Measurements from ENCODE around the gene UBE2E1.

UBE2E1 gene

GRCh38 chr3:23920151-23920655, 114.4 kb downstream of the UBE2E1 start:
- no peak for DNase-seq

GRCh38 chr3:23921052-23921511, 115.3 kb downstream of the UBE2E1 start:
- no peak for DNase-seq

GRCh38 chr3:23923786-23924185, 118.0 kb downstream of the UBE2E1 start:
- DNase-seq, result no peak

- DNase-seq, result no peak
These were observed 120.5 kb downstream of the UBE2E1 start for GRCh38 chr3:23926246-23926645.

GRCh38 chr3:23926736-23927135, 121.0 kb downstream of the UBE2E1 start:
- no peak for DNase-seq

GRCh38 chr3:23928524-23928923, 122.8 kb downstream of the UBE2E1 start:
- DNase-seq, result no peak

- no peak for DNase-seq
These were observed 125.8 kb downstream of the UBE2E1 start for GRCh38 chr3:23931597-23931996.

- no peak for DNase-seq
These were observed 126.8 kb downstream of the UBE2E1 start for GRCh38 chr3:23932571-23932970.

GRCh38 chr3:23934253-23934652, 128.5 kb downstream of the UBE2E1 start:
- no peak for DNase-seq

GRCh38 chr3:23937296-23937695, 131.5 kb downstream of the UBE2E1 start:
- no peak for DNase-seq

- no peak for DNase-seq
These were observed 132.9 kb downstream of the UBE2E1 start for GRCh38 chr3:23938688-23939087.

GRCh38 chr3:23940775-23941174, 135.0 kb downstream of the UBE2E1 start:
- no peak for DNase-seq
